Islet precursor cell (in vitro differentiated cells): Measurements from ENCODE around the gene PRDM11.
A peak's percentile ranks its signal among the peaks of the same experiment; 100 is the strongest.

Experiments
- DNase-seq: peaks from one replicate; pipeline ENCODE4 v3.0.0-alpha.2; 2018

PRDM11 gene

GRCh38 chr11:45158210-45158731 lies 11.8 kb downstream of the PRDM11 start:
- peak; percentile 75 for DNase-seq

- no peak for DNase-seq
These were observed 12.6 kb downstream of the PRDM11 start for GRCh38 chr11:45158891-45159605.

DNA sequence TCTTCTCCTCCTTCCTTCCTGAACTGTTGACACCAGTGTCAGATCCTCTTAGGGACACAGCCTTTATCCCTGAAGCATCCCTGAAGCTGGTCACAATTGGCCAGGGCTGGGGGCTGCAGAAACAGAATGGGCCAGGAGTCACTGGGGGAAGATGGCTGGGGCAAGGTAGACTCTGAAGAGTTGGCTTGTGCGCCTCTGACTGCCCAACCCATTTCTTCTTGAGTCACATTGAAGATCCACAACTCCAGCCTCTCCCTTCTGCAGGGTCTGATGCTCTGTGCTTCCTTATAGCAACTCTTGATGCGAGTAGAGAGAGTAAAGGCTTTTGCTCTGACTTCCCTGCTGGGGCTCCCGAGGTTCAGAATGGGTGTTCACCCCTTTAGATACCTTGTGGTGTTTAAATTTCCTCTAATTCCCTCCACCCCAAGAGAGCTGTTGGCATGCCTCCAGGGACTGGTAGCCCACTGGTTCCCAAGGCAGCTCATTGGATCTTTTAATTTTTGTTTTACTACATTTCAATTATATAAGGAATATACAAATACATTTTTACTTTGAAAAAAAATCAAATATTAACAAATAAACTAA lies 13.4 kb downstream of the PRDM11 start:
- DNase-seq: no peak

GRCh38 chr11:45161252-45162063 lies 15.0 kb downstream of the PRDM11 start:
- peak; percentile 74 for DNase-seq

GRCh38 chr11:45162064-45162375 lies 15.6 kb downstream of the PRDM11 start:
- no peak for DNase-seq

DNA sequence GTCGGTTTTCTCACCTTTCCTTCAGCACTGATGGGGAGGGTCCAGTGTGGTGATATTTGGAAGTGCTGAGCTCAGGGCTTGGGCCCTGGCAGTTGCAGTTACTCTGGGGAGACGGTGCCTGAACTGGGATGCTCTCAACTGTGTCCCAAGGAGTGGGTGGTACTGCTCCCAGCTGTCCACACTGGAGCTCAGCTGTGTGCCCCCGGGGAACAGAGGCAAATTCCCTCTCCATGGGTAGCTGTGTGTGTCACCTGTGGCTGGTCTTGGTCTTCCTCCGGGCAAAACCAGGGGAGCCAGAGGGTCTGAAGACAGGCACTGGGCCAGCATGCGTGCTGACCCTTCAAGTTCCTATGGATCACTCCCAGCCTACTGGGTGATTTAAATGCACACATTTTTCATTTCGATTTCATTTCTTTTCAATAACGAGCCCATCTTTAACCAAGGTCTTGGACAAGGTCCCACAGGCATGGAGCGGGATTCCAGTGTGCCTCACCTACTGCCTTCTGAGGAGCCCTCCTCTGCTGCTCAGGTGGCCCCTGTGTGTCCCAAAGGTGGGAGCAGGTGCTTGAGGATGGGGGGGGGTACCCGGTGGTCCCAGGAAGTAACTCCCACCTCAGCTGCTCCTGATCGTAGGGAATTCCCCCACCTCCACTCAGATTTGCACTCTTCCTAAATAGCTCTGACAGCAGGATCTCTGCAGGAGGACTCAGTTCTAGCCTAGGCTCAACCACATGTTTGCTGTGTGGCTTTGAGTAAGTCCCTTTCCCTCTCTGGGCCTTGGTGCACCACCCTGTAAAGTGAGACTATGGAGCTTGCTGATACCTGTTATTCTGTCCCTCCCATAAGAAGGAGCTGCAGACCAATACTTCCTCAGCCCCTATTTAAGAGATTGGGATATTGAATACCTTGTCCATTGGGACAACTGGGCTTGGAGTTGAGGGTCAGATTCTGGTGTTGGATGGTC lies 16.8 kb downstream of the PRDM11 start:
- DNase-seq: no peak

DNA sequence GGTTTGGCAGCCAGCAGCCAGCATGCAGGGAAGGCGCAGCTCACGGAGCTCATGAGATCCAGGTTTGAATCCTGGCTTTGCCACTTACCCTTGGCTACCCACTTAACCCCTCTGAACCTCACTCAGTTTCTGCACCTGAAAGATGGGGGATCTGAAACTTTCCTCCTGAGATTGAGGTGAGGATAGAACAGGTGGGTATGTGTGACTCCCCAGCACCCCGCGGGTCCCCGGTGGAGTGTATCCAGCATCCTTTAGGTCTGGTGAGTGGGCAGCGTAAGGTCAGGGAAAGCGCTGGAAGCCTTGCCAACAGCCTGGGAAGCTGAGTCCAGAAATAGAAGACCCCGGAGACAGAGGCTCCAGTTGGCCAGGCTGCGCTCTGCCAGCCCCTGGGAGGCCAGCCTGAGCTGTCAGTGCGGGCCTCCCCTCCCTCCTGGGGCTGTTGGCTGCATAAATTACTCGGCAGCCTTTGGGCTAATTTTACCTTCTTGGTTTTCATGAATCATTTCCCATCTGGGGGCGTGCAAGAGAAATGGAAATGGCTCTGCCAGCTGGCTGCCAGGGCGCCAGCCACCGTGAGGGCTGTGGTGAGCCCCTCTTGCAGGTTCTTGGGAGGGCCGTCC lies 17.6 kb downstream of the PRDM11 start:
- no peak for DNase-seq

GRCh38 chr11:45165386-45165785 lies 18.9 kb downstream of the PRDM11 start:
- no peak for DNase-seq

DNA sequence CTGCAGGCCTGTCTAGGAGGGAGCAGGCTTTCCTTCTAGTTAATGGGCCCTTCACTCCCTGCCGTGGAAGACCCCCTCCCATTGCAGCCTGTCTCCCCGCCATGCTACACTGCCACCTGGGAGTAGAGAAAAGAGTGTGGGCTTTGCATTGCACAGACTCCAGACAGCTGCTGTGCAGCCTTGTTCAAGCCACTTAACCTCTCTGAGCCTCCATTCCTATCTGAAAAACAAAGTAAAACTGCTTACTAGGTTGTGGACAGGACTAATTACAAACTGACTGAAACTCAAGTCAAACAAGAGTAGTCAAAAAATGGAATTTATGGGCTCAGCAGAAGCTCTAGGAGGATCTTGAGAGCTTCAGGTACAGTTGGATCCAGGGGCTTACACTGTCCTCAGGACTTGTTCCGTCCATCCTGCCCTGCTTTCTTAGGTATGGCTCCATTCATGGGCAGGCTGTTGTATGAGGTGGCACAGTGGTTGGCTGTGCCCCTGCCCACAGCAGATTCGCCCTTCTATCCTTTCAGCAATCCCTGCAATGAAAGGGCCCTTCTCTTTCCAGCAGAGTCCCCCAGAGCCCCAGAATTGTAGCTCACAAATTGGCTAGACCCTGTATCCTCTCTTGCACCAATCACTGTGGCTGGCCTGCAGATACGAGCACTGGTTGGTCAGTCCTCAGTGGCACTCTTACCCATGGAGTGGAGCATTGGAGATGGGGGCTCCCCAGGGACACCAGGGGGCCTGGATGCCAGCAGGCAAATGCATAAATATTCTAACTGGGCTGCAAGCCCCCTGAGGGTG lies 19.6 kb downstream of the PRDM11 start:
- no peak for DNase-seq

DNA sequence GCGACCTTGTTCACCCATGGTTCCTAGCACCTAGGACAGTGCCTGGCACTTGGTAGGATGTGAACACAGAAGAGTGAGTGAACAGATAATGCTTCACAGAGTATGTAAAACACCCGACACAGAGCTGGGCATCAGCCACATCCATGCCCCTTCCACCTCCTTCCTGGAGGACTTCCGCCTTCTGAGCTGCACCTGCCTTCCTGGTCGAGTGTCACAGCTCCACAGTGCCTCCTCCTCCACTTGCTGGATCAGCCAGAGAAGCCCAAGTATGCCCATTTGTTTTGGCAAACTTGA lies 20.1 kb downstream of the PRDM11 start:
- DNase-seq: no peak

DNA sequence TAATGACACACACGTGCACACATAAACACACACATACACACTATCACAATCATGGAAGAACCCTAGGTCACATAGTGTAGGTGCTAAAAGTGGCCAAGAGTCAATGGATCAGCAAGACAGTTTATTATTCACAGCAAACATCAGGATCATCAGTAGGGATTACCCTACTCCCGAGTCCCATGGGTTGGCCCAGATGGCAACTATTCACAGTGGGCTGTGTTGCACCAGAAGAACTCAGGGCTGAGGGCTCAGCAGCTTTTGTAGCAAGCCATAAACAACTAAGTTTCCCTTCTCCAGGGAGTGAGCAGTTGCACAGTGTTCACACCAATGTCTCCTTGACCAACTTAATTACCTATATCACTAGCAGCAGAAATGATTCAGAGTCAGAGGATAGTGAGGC lies 20.8 kb downstream of the PRDM11 start:
- DNase-seq: no peak

DNA sequence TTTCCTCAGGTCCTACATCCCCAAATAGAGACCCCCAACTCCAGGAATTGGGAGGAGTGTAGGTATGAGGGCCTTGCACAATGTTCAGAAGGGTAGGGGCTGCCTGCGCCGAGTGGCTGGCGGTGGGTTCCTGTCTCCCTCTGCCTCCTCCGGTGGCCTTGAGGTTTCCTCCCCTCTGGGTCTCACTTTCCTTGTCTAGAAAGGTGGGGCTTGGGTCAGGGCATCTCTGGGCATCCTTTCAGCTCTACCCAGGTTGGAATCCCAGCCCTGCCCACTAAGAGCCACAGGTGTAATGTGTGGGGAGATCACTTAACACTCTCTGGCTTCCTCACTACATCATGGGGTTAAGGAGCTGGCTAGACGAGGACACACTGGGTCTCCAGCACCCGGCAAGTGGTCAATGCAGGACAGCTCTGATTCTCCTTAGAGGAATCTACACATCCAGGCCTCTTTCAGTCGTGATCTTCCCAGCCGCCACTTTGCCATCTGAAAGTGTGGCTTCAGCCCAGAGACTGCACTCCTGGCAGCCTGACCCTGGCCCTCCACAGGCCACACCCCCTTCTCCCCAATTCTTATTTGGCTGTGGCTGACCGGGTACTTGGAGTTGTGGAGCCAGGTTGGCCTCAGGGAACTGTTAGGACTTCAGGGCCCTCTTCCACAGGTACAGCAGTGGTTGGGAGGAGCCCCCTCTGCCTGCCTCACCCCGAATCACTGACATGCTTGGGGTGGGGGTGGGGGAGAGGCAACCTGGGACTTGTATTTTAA lies 22.1 kb downstream of the PRDM11 start:
- DNase-seq: no peak

DNA sequence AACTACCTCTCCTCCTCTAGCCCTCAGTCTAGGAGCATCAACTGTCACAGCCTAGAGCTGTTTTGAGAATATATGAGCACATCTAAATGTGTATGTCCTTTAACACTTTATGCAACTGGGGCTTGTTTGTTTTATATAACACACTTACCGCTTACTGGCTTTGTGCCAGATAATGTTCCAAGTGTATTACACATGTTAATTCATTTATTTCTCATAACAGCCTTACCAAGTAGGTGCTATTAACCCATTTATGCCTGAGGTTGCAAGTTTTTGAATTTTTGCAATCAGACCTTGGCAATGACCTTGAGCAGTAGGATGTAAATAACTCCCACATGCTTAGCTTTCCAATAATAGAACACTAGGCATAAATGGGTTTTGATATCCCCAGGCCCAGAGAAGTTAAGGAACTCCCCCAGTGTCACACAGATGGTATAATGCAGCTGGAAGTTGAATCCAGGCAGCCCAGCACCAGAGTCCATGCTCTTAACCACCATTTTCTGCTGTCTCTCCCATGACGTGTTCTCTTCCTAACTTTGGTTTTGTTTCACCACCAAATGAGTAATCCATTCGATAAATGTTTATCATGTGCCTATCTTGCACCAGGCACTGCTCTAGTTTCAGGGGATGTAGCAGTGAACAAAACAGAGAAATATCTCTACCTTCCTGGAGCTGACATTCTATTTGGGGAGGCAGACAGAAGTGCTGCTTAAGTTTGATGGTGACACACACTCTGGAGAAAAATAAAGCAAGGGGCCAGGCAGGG lies 23.1 kb downstream of the PRDM11 start:
- no peak for DNase-seq

DNA sequence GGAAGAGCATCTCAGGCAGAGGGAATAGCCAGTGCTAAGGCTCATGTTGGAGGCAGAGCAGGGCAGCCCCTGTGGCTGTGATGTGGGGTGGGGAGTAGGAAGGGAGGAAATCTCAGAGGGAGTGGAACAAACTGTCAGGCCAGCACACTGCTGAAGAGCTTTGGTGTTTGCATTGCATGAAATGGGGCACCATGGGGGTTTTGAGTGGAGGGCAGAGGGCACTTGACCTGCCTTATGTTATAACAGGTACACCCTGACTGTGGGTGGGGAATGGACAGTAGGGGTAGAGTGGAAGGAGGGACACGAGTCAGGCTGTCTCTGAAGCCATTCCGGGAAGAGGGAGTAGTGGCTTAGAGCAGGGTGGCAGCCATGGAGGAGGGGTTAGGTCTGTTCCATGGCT lies 24.0 kb downstream of the PRDM11 start:
- no peak for DNase-seq

GRCh38 chr11:45171550-45171949 lies 25.1 kb downstream of the PRDM11 start:
- no peak for DNase-seq

DNA sequence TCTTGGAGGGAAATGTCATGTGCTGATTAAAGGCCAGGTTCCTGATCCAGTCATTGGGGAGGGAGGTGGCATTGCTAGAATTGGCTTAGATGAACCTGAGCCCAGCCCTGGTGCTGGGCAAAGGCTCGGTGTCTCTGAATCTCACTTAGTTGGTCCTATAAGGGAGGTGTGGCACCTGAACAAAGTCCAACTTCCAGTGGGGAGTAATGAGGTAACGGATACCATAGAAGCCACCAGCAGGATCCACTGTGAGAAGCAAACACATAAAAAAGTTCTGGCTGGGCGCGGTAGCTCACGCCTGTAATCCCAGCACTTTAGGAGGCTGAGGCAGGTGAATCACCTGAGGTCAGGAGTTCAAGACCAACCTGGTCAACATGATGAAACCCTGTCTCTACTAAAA lies 26.6 kb downstream of the PRDM11 start:
- no peak for DNase-seq

GRCh38 chr11:45174168-45174835 lies 27.9 kb downstream of the PRDM11 start:
- no peak for DNase-seq

DNA sequence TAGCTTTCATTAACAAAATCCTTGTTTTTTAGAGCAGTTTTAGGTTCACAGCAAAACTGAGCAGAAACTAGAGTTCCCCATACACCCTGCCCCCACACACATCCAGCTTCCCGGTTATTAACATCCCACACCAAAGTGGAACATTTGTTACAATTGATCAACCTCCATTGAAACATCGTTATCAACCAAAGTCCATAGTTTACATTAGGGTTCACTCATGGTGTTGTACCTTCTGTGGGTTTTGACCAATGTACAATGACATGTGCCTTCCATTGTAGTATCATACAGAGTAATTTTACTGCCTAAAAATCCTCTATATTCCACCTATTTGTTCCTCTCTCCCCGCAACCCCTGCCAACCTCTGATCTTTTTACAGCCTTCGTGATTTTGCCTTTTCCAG lies 28.5 kb downstream of the PRDM11 start:
- no peak for DNase-seq

DNA sequence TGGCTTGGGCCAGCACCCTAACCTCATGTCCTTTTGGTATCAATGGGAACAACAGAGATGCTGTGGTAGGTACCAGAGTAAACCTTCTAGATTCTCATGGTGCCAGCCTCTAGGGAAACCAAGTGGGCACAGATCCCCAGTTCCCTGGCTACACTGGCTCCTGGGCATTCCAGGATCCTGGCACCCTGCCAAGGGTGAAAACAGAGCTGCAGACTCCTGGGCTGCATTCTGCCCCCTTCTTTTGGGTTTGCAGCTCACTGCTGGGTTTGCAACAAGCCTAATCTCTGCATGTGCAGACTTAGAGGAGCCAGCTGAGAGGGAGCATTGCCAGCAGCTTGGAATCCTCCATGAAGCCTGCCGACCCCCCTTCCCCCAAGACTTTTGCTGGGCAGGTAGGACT lies 30.6 kb downstream of the PRDM11 start:
- peak; percentile 46 for DNase-seq

GRCh38 chr11:45178223-45178622 lies 31.8 kb downstream of the PRDM11 start:
- peak; percentile 32 for DNase-seq
